Right renal cortex interstitium (tissue), 3 donors: Measurements from ENCODE around the gene WASF1. TPM values are rescaled to one million over a fixed set of nuclear protein-coding genes. Genes with fewer than 3 reads are reported as not detected.

Source experiments
- DNase-seq, 3 donors: peaks; one replicate each; pipeline ENCODE4 v3.0.0-alpha.2; 2013; ENCODE audit warnings: low read depth in 3 of 3, low spot score in 2 of 3
- polyA plus RNA-seq, 3 donors: library from polyadenylated mRNA; unstranded; fragments of 120-200 nt; gene quantifications; one replicate each; pipeline ENCODE4 v1.2.1, GENCODE V29; 2013; ENCODE audit not compliant: insufficient read length in 3 of 3

The WASF1 gene
- polyA plus RNA-seq: 10 to 100 TPM; 49.0 to 58.2 (median 49.6) TPM

DNA sequence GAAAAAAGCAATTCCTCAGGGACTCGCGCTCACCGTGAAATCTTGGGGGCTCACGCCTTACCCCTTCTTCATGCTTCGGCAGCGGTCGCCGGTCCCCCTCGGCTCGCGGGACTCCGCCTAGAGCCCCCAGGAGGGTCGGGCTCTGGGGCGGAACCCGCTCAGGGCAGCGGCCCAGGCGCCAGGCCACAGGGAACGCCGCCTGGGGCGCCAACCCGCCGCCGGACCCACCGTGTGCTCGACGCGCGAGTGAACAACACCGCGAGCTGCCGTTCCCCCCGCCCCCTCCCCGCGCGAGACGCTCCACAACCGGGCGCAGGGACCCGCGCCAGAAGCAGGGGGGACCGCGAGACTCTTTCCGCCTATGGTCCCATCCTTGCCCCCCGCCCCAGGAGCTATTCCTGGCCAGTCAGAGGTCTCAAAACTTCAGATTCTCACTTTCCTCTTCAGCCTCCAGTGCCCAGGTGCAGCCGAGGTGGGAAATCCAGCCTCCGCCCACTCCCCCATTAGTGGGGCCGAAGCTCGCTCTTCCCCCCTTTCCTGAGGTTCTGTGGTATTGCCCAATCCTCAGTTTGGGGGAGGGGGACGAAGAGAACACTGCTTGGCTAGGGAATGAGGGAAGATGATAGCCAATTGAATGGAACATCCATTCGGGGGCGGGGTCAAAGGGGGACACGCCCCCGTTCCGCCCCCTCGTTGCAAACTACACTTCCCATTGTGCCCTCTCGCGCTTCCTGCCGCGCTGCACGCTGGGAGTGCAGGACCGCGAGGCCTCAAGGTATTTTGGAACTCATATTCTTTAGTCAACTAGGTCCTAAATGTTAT lies at the start of gene WASF1:
Gene WASF1, minus strand, starts transcription at position 265 of the 822 bp plus-strand sequence. CDS start 52,069 bp downstream, outside the sequence.
- peak; percentile 96 to 98 (median 97) for DNase-seq

DNA sequence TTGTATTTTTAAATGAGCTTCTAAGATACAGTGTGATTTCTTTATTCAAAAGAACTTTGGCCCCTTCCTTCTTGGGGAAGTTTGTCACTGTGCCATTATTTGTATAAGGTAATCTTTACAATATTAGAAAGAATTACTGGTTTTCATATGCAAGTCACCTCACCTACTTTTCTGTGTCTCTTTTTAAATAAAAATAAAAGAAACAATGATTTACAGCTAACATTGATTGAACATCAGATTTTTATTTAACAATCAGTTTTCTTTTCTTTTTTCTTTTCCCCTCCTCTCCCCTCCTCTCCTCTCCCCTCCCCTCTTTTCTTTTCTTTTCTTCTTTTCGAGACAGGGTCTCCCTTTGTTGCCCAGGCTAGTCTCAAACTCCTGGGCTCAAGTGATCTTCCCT lies 46.8 kb upstream of the WASF1 start:
- no peak for DNase-seq

DNA sequence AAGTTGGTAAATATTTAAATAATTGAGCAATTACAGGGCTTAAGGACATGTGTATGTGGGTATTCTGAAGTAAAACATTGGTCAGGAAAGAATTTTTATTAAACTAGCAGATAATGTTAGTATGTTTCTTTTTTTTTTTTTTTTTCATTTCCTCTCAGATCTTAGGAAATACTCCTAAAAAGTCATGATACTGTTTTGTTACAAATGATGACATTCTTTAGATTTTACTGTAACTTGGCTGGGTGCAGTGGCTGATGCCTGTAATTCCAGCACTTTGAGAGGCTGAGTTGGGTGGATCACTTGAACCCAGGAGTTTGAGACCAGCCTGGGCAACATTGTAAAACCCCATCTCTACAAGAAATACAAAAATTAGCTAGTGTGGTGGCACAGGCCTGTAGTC lies 42.3 kb upstream of the WASF1 start:
- no peak for DNase-seq

DNA sequence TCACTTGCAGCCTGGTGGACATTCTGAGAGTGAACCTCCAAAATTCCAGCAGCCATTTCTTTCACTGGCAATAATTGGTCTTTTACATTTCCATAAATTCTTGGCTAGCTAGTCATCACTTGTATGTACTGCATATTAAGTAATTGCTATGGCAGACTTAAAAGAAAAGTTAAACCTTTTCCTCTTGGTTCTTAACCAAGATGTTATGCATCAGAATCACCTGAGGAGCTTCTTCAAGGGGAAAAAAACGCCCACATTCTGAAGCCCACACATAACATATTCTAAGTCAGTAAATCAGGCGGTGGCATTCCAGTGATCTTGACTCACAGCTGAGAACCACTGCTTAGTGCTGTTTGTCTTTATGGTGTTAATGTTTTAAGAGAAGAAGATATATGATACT lies 37.8 kb upstream of the WASF1 start:
- DNase-seq: no peak

DNA sequence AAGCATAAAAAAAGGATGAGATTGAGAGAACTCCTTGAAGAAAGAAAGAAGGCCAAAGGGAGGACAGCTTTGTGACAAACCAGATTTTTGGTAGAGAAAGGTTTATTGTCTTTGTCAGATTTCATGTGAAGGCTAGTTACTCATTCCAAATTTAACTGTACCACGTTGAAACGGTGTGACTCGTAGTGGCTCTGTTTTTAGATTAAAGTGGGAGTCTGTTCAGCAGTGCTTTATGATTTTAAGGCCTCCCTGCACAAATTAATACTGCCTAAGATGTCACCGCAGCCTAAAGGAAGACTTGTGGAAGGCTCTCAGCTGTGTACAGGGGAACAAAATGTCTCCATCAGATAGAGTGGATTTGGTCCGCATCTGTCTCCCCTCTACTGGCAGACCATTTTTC lies 36.7 kb upstream of the WASF1 start:
- no peak for DNase-seq

DNA sequence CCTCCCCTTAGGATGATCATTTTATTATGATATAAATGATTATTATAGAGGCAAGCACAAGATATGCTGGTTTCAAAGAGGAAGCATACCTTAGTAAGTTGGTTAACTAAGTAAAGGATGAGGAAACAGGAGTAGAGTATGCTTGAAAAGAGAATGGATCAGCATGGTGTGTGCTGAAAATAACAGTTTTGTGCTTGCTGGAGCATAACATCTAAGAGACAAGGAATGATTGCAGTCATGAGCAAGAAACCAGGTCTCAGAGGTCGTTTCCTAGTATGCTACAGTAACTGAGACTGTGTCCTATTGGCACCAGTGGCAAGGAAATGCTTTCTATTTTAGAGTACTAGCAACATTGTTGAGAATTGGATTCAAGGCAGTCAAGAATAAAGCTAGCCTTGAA lies 34.9 kb upstream of the WASF1 start:
- no peak for DNase-seq

DNA sequence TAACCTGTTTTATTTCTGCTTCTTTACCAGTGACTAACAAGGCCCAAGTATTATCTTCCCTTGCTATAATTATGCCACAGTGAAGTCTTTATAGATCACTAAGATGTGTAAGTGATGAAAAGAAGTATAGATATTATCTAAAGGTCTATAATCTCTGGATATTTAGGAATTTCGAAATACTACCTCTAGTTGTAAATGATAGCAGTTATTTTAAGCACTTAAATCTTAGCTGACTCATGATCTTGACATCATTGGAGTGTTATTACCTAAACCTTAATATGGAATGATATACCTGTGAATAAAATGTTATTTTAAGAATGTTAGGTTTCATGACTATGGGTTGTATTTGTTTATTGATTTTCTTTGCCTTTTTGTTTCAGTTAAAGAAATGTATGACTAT lies 32.3 kb upstream of the WASF1 start:
- no peak for DNase-seq

DNA sequence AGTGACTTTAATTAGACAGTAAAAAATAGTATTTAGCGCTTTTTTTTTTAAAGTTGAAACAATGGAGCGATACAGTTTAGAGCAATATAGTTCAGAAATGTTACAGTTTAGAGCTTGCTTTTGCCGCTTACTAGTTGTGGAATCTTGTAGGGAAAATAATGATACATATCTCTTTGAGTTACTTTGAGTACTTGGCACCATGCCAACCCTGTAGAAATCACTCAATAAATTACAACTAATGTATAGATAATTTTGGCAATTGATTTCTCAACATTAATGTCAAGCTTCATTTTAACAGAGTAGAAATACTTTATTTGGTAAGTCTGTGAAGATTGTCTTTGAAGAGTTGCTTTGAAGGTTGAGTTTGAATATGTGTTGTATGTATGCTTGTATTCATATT lies 28.2 kb upstream of the WASF1 start:
- DNase-seq: no peak

DNA sequence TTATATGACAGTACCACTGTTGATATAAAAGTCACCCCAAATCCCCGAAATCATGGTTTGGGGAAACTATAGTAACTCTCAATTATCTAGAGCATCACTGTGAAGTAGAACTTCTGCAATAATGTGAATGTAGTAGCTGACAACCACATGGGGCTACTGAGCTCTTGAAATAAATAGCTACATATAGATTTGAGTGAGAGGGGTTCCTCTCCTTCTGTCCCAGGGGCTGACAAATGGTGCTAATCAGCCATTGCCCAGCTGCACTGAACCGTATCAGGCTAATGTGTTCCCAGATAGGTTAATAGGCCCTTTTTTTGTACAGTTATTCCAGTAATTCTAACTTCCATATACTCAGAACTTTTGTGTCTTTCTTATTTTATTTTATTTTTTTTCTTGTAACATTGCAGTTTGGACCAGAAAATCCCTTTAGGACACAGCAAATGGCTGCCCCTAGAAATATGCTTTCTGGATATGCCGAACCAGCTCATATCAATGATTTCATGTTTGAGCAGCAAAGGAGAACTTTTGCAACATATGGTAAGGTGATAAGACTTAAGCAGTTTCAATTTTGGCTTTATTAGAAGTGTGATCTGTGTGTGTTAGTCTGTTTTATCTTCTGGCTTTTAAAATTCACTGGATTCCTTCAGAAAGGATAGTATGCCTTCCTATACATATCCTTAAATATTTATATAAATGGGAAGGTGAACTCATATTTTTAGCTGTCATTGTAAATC lies 21.8 kb upstream of the WASF1 start:
- DNase-seq: no peak

DNA sequence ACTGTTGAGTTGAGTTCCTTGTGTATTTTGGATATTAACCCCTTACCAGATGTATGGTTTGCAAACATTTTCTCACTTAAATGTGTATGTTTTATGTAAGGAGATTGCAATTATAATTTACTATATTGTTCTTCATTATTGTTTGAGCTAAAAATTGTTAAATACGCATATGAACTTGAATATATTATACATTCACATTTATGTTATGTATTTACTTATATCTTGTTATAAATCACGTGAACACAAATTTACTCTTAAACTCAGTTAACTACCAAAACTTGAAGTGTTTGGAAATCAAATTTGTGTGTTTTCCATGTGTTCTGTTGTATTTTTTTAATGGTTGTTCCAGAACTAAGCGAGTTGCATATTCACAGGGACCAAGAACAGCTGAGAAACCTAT lies 19.1 kb upstream of the WASF1 start:
- no peak for DNase-seq

DNA sequence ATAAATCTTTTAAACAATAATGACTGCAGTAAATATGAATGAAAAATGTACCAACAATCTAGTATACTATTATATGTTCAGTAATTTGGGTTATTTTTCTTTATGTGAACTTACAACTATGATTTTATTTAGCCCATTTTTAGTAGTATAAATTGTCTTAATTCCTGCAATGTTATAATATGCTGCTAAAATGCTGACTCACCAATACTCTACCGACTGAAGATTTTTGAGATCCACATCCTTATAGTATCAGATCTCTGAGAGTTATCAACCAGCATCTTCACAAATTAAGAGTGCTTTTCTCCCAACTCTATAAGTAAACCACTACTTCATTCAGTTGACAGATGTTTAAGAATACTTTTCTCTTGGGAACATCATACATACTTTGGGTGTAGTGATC lies 17.4 kb upstream of the WASF1 start:
- DNase-seq: no peak

DNA sequence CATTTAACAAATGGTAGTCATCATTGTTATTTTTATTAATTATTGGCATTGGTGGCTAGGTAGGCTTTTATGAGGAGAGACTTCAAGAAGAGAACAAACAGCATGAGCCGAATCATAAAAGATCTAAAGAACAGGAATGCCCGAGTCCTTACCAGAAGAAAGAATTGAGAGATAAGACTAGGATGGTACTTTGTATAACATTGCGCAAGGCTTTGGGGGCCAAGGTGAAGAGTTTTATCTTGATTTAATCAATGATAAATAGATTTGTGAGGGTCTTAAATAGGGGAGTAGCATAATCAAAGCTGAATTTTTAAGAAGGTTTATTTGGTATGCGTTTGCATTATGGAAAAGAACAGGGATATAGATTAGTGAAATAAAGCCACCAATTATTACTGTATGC lies 16.2 kb upstream of the WASF1 start:
- no peak for DNase-seq

DNA sequence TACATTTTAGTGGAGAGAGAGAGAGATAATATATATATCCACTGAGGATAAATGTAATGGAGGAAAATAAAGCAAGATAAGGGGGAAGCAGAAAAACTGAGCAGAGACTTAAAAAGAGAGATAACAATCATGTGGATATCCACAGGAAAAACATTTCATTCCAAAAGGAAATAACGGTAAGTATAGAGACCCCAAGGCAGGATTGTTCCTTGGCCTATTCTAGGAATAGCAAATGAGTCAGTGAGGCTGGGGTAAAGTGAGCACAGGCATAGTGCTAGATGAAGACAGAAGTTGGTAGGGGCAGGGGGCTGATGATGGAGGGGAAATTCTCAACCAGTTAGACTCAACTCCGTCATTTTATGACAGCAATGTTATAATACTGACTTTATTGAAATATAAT lies 12.0 kb upstream of the WASF1 start:
- no peak for DNase-seq

DNA sequence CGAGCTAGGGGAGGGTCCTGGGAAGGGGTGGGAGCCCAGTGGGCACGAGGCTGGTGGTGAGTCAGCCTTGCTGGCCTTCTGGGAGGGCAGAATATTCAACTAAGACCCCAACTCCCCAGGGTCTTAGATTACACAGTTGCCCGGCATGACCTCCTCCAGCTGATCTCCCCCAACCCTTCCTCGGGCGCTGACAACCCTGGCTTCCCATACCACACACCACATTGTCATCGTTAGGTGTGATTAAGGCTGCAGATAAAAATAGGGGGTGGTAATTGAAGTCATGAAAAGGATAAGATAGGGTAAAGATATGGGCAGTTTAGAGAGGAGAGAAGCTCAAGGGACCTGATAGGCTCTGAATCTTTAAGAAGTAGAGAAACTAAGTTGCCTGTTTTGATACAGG lies 11.3 kb upstream of the WASF1 start:
- no peak for DNase-seq

DNA sequence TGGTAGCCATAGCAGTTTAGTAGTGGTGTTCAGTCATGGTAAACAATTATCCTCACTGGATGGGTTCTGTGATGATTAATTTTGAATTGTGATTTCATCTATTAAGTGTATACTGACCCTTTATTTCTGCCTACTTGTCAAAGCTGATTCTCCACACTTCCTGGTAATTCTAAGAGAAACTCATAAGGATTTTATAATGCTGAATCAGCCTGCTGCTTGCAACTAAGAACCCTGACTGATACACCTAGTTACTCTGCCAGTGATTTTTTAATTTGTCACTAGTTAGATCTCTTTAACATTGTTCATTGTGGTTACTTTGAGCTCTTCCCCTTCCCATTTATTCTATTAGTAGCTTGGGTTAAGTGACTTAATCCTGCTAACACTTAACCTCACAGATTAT lies 9.3 kb upstream of the WASF1 start:
- DNase-seq: no peak

DNA sequence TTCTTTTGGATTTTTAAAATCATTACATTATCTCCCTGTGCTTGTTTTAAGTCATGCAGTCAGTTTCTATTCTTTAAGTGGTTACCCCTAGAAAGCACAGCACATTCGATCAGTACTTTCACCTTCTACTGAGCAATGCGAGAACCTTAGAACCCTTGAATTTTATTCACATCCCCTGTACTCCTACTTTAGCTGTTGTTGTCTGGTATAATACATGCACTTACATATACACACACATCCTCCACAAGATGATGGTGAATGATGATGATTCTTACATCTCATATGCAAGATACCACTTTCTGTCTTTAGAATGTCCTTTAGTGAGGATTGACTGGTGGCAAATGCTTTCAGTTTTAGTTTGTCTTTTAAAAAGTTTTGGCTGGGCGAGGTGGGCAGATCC lies 6.4 kb upstream of the WASF1 start:
- no peak for DNase-seq

DNA sequence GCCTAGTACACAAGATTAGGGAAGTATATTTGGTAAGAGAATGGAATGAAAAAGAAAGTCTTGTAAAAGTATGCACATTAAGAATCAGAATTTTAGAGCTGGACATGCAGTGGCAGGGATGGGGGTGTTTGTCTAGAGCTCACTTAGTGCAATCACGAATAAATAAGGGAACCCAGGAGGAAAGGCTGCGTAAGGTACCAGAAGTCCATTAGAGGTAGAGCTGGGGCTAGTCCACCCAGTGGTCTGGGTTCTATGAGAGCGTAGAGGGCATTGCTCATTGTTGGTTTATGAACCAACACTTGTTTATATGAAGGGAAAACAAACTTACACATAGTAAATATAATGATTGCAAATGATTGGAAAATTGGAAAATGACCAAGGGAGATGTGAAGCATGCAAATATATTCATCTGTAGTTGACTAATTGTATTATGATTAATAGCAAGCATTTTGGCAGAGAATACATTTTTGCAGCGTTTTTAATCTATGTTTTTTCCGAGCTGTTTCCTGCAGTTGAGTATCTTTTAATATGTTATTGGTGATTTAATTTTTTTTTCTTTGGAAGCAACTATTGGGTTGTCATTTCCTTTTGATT lies 3.9 kb upstream of the WASF1 start:
- no peak for DNase-seq

DNA sequence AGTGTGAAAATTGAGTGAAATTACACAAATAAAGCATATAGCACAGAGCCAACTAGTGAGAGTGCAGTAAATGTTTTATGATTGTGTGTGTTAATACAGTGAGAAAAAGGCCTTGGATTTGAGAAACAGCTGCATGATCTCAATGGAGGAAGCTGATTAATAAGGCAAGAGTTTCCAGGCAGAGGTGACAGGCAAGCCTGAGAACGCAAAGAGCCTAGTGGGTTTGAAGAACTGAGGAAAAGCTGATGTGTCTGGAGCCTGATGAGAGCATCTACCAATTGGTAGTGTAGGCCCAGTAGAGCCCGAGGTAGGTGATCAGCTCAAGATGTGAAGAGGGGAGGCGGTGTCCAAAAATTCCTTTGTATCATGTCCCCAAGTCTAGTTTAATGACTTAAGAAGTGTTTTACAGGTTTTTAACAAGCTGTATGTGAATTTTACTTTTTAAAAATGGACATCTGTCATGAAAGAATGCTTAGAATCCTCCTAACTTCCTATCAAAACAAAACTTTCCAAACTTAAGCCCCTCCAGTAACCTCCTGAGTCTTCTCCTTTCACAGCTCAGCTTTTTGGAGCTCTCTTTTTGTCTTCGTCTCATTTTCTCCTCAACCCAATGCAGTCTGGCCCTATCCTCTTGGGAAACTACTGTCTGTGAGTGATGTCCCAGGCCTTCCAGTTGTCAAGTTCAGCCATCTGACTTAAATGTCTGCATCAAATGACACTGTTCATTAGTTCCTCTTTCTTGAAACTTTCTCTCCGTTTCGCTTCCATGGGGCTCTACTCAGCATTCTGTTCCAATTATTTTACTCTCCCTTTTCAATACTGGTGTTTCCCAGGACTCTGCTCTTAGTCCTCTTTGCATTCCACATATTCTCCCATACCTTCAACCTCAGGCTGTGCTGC lies 1.9 kb upstream of the WASF1 start:
- DNase-seq: no peak

DNA sequence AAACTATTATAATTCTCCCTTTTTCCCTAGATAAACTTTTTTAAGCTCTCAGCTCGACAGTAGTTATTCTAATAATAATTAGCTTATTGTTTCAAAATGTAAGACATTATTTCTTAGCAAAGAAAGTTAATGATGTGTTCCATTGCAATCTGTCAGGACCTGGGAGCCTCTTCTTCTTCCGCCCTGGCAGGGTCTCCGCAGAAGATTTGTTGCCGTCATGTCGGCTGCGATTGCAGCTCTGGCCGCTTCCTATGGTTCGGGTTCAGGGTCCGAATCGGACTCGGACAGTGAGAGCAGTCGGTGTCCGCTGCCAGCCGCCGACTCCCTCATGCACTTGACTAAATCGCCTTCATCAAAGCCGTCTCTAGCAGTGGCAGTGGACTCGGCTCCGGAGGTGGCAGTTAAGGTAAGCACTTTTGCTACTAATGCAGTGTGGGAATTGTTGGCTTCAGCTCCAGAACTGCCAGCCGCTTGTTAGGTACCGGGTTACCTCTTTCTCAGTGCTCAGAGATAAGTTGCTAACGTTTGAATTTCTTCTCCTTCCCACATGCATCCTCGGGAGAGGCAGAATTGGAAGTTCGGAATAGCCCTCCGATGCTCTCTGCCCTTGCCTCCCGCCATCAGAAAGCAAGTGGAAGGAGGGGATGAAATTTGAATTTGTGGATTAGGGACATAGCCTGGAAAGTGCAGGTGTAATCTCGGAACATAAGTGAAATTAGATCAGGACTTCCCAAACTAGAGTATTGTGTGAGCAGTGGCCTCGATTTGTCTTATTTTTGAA lies 948 bp upstream of the WASF1 start, which contains the start of gene CDC40:
Gene CDC40, plus strand, starts transcription at position 200 of the 781 bp plus-strand sequence. Its CDS starts 18 bp downstream, at position 218.
- DNase-seq: no peak
